ENCODE data around the gene FBXL16. TPM values are rescaled to one million over a fixed set of nuclear protein-coding genes. Genes with fewer than 3 reads are reported as not detected.

Gene FBXL16
- total and polyA plus RNA-seq, 2 of the 13 experiments (the other 11 are each of a cell fraction or from before 2014, with no cell fraction given): 0.22 to 2.0 TPM

DNA sequence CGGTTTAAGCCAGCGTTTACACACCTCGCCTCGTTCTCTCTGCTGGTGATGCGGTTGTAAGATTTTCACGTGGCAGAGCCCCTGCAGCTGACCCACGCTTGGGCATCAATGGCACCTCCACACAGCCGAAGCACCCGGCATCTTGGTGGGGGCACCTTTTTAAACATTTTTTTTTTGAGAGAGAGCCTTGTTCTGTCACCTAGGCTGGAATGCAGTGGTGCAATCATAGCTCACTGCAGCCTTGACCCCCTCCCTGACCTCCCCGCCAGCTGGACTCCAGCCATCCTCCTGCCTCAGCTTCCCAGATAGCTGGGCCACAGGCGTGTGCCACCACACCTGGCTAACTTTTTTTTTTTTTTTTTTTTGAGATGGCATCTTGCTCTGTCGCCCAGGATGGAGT lies 51.6 kb downstream of the FBXL16 start (continued):
- TF ChIP-seq ZNF7 (CRISPR knock-in tag; IDR thresholded peaks at IDR 0.05) (no peak), TOPORS (CRISPR knock-in tag; IDR thresholded peaks at IDR 0.05) (no peak), CHD4 (IDR thresholded peaks at IDR 0.05; ENCODE audit: borderline replicate concordance, low read length) (no peak), ZBTB42 (CRISPR knock-in tag; IDR thresholded peaks at IDR 0.05) (no peak), YY1 (IDR thresholded peaks at IDR 0.05; ENCODE audit: insufficient read depth, insufficient replicate concordance, low read depth, low read length) (peak; percentile 20), HINFP (CRISPR knock-in tag; IDR thresholded peaks at IDR 0.05; ENCODE audit: low read depth) (no peak), ZNF382 (CRISPR knock-in tag; IDR thresholded peaks at IDR 0.05; ENCODE audit: borderline replicate concordance) (no peak), ASH2L (IDR thresholded peaks at IDR 0.05; ENCODE audit: insufficient read length, low read depth, low read length) (peak; percentile 25), ZKSCAN1 (IDR thresholded peaks at IDR 0.05; ENCODE audit: low read length) (no peak), NR1H2 (CRISPR knock-in tag; IDR thresholded peaks at IDR 0.05; ENCODE audit: borderline replicate concordance, low read depth) (no peak), RARA (CRISPR knock-in tag; IDR thresholded peaks at IDR 0.05) (peak; percentile 88), ZNF597 (CRISPR knock-in tag; IDR thresholded peaks at IDR 0.05) (no peak), NR2C2 (CRISPR knock-in tag; IDR thresholded peaks at IDR 0.05; ENCODE audit: borderline replicate concordance) (peak; percentile 81), HDAC2 (CRISPR knock-in tag; IDR thresholded peaks at IDR 0.05) (0 out of 2 replicates have a peak, but pooled peaks have one; percentile 29), HOXA5 (CRISPR knock-in tag; IDR thresholded peaks at IDR 0.05) (no peak), SMAD1 (CRISPR knock-in tag; IDR thresholded peaks at IDR 0.05; ENCODE audit: borderline replicate concordance, low read depth) (no peak)
- TF ChIP-seq, protein P1, sequence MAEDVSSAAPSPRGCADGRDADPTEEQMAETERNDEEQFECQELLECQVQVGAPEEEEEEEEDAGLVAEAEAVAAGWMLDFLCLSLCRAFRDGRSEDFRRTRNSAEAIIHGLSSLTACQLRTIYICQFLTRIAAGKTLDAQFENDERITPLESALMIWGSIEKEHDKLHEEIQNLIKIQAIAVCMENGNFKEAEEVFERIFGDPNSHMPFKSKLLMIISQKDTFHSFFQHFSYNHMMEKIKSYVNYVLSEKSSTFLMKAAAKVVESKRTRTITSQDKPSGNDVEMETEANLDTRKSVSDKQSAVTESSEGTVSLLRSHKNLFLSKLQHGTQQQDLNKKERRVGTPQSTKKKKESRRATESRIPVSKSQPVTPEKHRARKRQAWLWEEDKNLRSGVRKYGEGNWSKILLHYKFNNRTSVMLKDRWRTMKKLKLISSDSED (CRISPR knock-in tag; IDR thresholded peaks at IDR 0.05): no peak
- TF ChIP-seq, protein P2, sequence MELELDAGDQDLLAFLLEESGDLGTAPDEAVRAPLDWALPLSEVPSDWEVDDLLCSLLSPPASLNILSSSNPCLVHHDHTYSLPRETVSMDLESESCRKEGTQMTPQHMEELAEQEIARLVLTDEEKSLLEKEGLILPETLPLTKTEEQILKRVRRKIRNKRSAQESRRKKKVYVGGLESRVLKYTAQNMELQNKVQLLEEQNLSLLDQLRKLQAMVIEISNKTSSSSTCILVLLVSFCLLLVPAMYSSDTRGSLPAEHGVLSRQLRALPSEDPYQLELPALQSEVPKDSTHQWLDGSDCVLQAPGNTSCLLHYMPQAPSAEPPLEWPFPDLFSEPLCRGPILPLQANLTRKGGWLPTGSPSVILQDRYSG (CRISPR knock-in tag; IDR thresholded peaks at IDR 0.05): no peak
- TF ChIP-seq, protein P3, sequence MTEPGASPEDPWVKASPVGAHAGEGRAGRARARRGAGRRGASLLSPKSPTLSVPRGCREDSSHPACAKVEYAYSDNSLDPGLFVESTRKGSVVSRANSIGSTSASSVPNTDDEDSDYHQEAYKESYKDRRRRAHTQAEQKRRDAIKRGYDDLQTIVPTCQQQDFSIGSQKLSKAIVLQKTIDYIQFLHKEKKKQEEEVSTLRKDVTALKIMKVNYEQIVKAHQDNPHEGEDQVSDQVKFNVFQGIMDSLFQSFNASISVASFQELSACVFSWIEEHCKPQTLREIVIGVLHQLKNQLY (CRISPR knock-in tag; IDR thresholded peaks at IDR 0.05): no peak
- TF ChIP-seq, protein P4, sequence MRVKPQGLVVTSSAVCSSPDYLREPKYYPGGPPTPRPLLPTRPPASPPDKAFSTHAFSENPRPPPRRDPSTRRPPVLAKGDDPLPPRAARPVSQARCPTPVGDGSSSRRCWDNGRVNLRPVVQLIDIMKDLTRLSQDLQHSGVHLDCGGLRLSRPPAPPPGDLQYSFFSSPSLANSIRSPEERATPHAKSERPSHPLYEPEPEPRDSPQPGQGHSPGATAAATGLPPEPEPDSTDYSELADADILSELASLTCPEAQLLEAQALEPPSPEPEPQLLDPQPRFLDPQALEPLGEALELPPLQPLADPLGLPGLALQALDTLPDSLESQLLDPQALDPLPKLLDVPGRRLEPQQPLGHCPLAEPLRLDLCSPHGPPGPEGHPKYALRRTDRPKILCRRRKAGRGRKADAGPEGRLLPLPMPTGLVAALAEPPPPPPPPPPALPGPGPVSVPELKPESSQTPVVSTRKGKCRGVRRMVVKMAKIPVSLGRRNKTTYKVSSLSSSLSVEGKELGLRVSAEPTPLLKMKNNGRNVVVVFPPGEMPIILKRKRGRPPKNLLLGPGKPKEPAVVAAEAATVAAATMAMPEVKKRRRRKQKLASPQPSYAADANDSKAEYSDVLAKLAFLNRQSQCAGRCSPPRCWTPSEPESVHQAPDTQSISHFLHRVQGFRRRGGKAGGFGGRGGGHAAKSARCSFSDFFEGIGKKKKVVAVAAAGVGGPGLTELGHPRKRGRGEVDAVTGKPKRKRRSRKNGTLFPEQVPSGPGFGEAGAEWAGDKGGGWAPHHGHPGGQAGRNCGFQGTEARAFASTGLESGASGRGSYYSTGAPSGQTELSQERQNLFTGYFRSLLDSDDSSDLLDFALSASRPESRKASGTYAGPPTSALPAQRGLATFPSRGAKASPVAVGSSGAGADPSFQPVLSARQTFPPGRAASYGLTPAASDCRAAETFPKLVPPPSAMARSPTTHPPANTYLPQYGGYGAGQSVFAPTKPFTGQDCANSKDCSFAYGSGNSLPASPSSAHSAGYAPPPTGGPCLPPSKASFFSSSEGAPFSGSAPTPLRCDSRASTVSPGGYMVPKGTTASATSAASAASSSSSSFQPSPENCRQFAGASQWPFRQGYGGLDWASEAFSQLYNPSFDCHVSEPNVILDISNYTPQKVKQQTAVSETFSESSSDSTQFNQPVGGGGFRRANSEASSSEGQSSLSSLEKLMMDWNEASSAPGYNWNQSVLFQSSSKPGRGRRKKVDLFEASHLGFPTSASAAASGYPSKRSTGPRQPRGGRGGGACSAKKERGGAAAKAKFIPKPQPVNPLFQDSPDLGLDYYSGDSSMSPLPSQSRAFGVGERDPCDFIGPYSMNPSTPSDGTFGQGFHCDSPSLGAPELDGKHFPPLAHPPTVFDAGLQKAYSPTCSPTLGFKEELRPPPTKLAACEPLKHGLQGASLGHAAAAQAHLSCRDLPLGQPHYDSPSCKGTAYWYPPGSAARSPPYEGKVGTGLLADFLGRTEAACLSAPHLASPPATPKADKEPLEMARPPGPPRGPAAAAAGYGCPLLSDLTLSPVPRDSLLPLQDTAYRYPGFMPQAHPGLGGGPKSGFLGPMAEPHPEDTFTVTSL (CRISPR knock-in tag; IDR thresholded peaks at IDR 0.05; ENCODE audit: borderline replicate concordance): no peak
